HG03378 (cell line): ENCODE measurements around the gene LPGAT1.
"Not testable (repeated sequence)": the region's sequence is repeated elsewhere in the genome, so short reads cannot be mapped to it uniquely, and the experiment has no call there.

Experiments used
- ATAC-seq: cut with Tn5 transposase; IDR thresholded peaks from one replicate; pipeline ENCODE4 v1.9.1; 2021; ENCODE audit warnings: mild to moderate bottlenecking, moderate library complexity; ENCODE audit not compliant: unreplicated experiment

LPGAT1 gene

GRCh38 chr1:211735208-211736170 is 95.1 kb downstream of the LPGAT1 start:
- no peak for ATAC-seq

GRCh38 chr1:211734791-211735190 is 95.8 kb downstream of the LPGAT1 start:
- ATAC-seq = no peak

- no peak for ATAC-seq
Observed at GRCh38 chr1:211734359-211734758, 96.2 kb downstream of the LPGAT1 start.

GRCh38 chr1:211732293-211732980 is 98.1 kb downstream of the LPGAT1 start:
- no peak for ATAC-seq

GRCh38 chr1:211731456-211732292 is 98.9 kb downstream of the LPGAT1 start:
- no peak for ATAC-seq

- ATAC-seq = no peak
Observed at GRCh38 chr1:211730347-211730746, 100.2 kb downstream of the LPGAT1 start.

- ATAC-seq = no peak
Observed at GRCh38 chr1:211729238-211729637, 101.3 kb downstream of the LPGAT1 start.

GRCh38 chr1:211726467-211726995 is 104.0 kb downstream of the LPGAT1 start:
- no peak for ATAC-seq

GRCh38 chr1:211724687-211725196 is 105.8 kb downstream of the LPGAT1 start:
- no peak for ATAC-seq

GRCh38 chr1:211723273-211723672 is 107.3 kb downstream of the LPGAT1 start:
- ATAC-seq = no peak

GRCh38 chr1:211722277-211723175 is 108.0 kb downstream of the LPGAT1 start:
- no peak for ATAC-seq

- ATAC-seq = not testable (repeated sequence)
Observed at GRCh38 chr1:211716555-211716954, 114.0 kb downstream of the LPGAT1 start.

- ATAC-seq = no peak
Observed at GRCh38 chr1:211715971-211716370, 114.6 kb downstream of the LPGAT1 start.

GRCh38 chr1:211714154-211714553 is 116.4 kb downstream of the LPGAT1 start:
- no peak for ATAC-seq

- ATAC-seq = no peak
Observed at GRCh38 chr1:211713231-211713630, 117.3 kb downstream of the LPGAT1 start.

GRCh38 chr1:211711315-211711705 is 119.3 kb downstream of the LPGAT1 start:
- ATAC-seq = no peak

- no peak for ATAC-seq
Observed at GRCh38 chr1:211710566-211711314, 119.8 kb downstream of the LPGAT1 start.

GRCh38 chr1:211708926-211709325 is 121.6 kb downstream of the LPGAT1 start:
- no peak for ATAC-seq

GRCh38 chr1:211708006-211708405 is 122.6 kb downstream of the LPGAT1 start:
- no peak for ATAC-seq
